Measurements from ENCODE around the gene PSMA6. TPM values are rescaled to one million over a fixed set of nuclear protein-coding genes. Genes with fewer than 3 reads are reported as not detected.
"Not testable (repeated sequence)": the region's sequence is repeated elsewhere in the genome, so short reads cannot be mapped to it uniquely, and the experiment has no call there.

PSMA6 gene
- total and polyA plus RNA-seq, 2 experiments from 2014 or later = 171 to 225 TPM

DNA sequence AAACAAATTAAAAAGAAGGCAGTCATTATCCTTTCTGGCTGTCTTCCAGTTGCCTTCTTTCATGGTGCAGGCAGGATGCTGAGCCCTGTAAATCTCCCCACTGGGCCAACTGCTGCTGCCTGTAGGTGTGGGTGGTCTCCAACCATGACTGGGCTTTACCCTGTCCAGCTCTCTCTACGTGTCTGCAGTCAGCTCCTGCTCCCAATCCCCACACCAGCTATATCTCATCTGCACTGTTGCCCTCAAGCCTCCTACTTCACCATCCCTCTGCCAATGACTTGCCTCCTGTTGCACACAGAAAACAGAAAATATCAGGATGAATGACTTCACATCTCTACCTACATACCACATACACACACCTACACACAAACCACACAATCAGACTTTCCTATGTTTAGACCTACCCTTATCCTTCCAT is 39.7 kb upstream of the PSMA6 start:
- in situ Hi-C loops (cut with MboI) = no loop called here
- TF ChIP-seq EZH2phosphoT487 (IDR thresholded peaks at IDR 0.05; ENCODE audit: insufficient read depth, low read depth) (no peak), EZH2 (IDR thresholded peaks at IDR 0.05; ENCODE audit: insufficient read depth, poor library complexity, severe bottlenecking) (no peak)

DNA sequence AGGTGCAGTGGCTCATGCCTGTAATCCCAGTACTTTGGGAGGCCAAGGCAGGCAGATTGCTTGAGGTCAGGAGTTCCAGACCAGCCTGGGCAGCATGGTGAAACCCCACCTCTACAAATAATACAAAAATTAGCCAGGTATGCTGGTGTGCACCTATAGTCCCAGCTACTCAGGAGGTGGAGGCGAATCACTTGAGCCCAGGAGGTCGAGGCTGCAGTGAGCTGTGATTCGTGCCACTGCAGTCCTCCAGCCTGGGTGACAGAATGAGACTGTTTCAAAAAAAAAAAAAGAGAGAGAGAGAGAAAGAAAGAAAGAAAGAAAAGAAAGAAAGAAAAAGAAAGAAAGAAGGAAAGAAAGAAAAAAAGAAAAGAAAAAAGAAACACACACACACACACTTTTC is 39.1 kb upstream of the PSMA6 start:
- H3K9me2 ChIP-seq (ENCODE audit: insufficient read depth); H4K20me1 ChIP-seq (ENCODE audit: insufficient read depth); in situ Hi-C loops (cut with MboI); H3K79me2 ChIP-seq (ENCODE audit: insufficient read depth); H3K27me3 ChIP-seq (replicated peaks; ENCODE audit: insufficient read depth); H3K4me2 ChIP-seq (ENCODE audit: unreplicated experiment); H3K27ac ChIP-seq; H3K9me3 ChIP-seq (ENCODE audit: low read depth); H3K4me3 ChIP-seq; H3K9ac ChIP-seq; H3K4me1 ChIP-seq (ENCODE audit: insufficient read depth); H3F3A ChIP-seq (ENCODE audit: insufficient read depth); H2AFZ ChIP-seq; H3K36me3 ChIP-seq (ENCODE audit: low read depth); DNase-seq: not testable (repeated sequence)
- WGBS, 2 experiments (ENCODE audit: low coverage in 1 of 2, low lambda C conversion rate in 2 of 2, missing lambda C conversion rate in 2 of 2) = 94 to 95% methylated on average over 3 of the region's 3 CpGs

More for the DNA sequence above, 39.7 kb upstream of the PSMA6 start:
- no peak overlapping the region for H2AFZ ChIP-seq
- no peak overlapping the region for H3K27ac ChIP-seq
- no peaks in the 10 kb centered on the region for H3K27me3 ChIP-seq (replicated peaks; ENCODE audit: insufficient read depth)
- no peaks in the 10 kb centered on the region for H3K9me2 ChIP-seq (ENCODE audit: insufficient read depth)
- H3K9me3 ChIP-seq (ENCODE audit: low read depth) = no peaks in the 10 kb centered on the region
- no peak overlapping the region for H3K9ac ChIP-seq
- H3K36me3 ChIP-seq (ENCODE audit: low read depth) = no peaks in the 10 kb centered on the region
- no peaks in the 10 kb centered on the region for H3K79me2 ChIP-seq (ENCODE audit: insufficient read depth)
- no peak for DNase-seq
- 48 to 57% methylated on average over 1 of the region's 1 CpG for WGBS, 2 experiments (ENCODE audit: low coverage in 1 of 2, low lambda C conversion rate in 2 of 2, missing lambda C conversion rate in 2 of 2)
- no peaks in the 10 kb centered on the region for H4K20me1 ChIP-seq (ENCODE audit: insufficient read depth)
- H3K4me1 ChIP-seq (ENCODE audit: insufficient read depth) = peaks cover 6% of the 10 kb centered on the region; the same call in 1 of the 2 replicates
- H3K4me2 ChIP-seq (ENCODE audit: unreplicated experiment) = no peak overlapping the region
- 0 out of 2 replicates have a peak, but pooled peaks cover 8% of the 10 kb centered on the region for H3F3A ChIP-seq (ENCODE audit: insufficient read depth)
- no peak overlapping the region for H3K4me3 ChIP-seq

DNA sequence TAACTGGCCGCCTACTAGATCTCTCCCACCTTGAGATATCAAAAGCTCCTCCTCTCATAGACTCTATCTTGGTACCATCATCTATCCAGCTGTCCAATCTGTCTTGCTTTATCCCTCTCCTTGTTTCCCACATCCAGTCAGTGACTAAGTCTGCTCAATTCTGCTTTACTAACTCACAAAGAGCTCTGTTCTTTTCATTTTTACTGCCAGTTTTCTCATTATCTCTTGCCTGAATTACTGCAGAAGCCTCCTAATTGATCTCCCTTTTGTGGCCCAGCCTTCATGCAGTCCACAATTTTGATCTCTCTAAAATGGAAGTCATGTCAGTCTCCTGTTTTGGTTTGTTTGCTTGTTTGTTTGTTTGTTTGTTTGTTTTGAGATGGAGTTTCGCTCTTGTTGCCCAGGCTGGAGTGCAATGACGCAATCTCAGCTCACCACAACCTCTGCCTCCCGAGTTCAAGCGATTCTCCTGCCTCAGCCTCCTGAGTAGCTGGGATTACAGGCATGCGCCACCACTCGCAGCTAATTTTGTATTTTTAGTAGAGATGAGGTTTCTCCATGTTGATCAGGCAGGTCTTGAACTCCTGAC is 38.1 kb upstream of the PSMA6 start:
- not testable (repeated sequence) for H3K36me3 ChIP-seq (ENCODE audit: low read depth); H3K9me2 ChIP-seq (ENCODE audit: insufficient read depth)
- 93 to 94% methylated on average over 7 of the region's 7 CpGs for WGBS, 2 experiments (ENCODE audit: low coverage in 1 of 2, low lambda C conversion rate in 2 of 2, missing lambda C conversion rate in 2 of 2)

DNA sequence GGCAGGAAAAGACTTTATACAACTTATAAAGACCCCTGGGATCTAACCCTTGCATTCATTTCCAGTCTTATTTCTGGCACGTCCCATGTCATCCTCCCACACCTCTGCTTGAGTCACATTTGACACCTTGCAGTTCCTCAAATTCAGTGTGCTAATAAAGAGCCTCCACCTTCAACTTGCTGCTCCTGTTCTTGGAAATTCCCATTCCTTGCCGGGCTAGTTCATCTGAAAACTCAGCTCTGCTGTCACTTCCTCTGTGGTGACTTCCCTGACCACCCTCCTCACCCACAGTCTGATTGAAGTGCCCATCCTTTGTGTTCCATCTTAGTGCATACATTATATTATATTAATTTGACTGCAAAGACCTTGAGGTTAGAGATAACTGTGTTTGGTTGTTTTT is 37.4 kb upstream of the PSMA6 start:
- TF ChIP-seq EZH2phosphoT487 (IDR thresholded peaks at IDR 0.05; ENCODE audit: insufficient read depth, low read depth) (no peak), EZH2 (IDR thresholded peaks at IDR 0.05; ENCODE audit: insufficient read depth, poor library complexity, severe bottlenecking) (no peak)
- Histone ChIP-seq H3K9me2 (ENCODE audit: insufficient read depth) (no peaks in the 10 kb centered on the region), H3K4me2 (ENCODE audit: unreplicated experiment) (no peak overlapping the region), H4K20me1 (ENCODE audit: insufficient read depth) (no peaks in the 10 kb centered on the region), H3K27ac (no peak overlapping the region), H3K9ac (no peak overlapping the region), H3K79me2 (ENCODE audit: insufficient read depth) (no peaks in the 10 kb centered on the region), H3K9me3 (ENCODE audit: low read depth) (no peaks in the 10 kb centered on the region), H3K4me1 (ENCODE audit: insufficient read depth) (no peaks in the 10 kb centered on the region), H2AFZ (no peak overlapping the region), H3K36me3 (ENCODE audit: low read depth) (no peaks in the 10 kb centered on the region), H3F3A (ENCODE audit: insufficient read depth) (no peaks in the 10 kb centered on the region), H3K27me3 (replicated peaks; ENCODE audit: insufficient read depth) (no peaks in the 10 kb centered on the region), H3K4me3 (no peak overlapping the region)
- in situ Hi-C loops (cut with MboI) = no loop called here
- no peak for DNase-seq
- WGBS, 2 experiments (ENCODE audit: low coverage in 1 of 2, low lambda C conversion rate in 2 of 2, missing lambda C conversion rate in 2 of 2) = 96 to 98% methylated on average over 2 of the region's 2 CpGs

More for the DNA sequence above, 38.1 kb upstream of the PSMA6 start:
- H3K79me2 ChIP-seq (ENCODE audit: insufficient read depth); H2AFZ ChIP-seq; H3K9ac ChIP-seq; H3K4me3 ChIP-seq; H3K27ac ChIP-seq; H3K4me2 ChIP-seq (ENCODE audit: unreplicated experiment); H3K9me3 ChIP-seq (ENCODE audit: low read depth); H4K20me1 ChIP-seq (ENCODE audit: insufficient read depth); H3F3A ChIP-seq (ENCODE audit: insufficient read depth); in situ Hi-C loops (cut with MboI); DNase-seq; H3K27me3 ChIP-seq (replicated peaks; ENCODE audit: insufficient read depth); H3K4me1 ChIP-seq (ENCODE audit: insufficient read depth): not testable (repeated sequence)

DNA sequence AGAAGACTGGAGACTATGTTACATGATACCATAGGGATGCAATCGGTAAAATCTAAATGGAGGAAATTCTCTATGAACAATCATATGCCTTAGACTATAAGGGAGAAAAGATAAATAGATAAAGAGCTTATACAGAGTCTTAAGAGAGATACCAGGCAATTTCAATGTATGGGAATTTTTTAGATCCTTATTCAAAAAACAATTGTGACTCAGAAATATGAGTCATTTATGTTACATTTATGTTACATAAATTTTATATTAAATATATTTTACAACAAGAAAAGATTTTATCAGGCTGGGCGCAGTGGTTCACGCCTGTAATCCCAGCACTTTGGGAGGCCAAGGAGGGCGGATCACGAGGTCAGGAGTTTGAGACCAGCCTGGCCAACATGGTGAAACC is 36.5 kb upstream of the PSMA6 start:
- WGBS, 2 experiments (ENCODE audit: low coverage in 1 of 2, low lambda C conversion rate in 2 of 2, missing lambda C conversion rate in 2 of 2) = 98 to 99% methylated on average over 5 of the region's 5 CpGs
- in situ Hi-C loops (cut with MboI) = no loop called here
- DNase-seq = no peak
- H3K9me3 ChIP-seq (ENCODE audit: low read depth) = no peaks in the 10 kb centered on the region
- no peak overlapping the region for H2AFZ ChIP-seq
- no peak overlapping the region for H3K4me3 ChIP-seq
- TF ChIP-seq EZH2phosphoT487 (IDR thresholded peaks at IDR 0.05; ENCODE audit: insufficient read depth, low read depth) = no peak
- TF ChIP-seq EZH2 (IDR thresholded peaks at IDR 0.05; ENCODE audit: insufficient read depth, poor library complexity, severe bottlenecking) = no peak
- no peaks in the 10 kb centered on the region for H4K20me1 ChIP-seq (ENCODE audit: insufficient read depth)
- no peaks in the 10 kb centered on the region for H3K4me1 ChIP-seq (ENCODE audit: insufficient read depth)
- no peak overlapping the region for H3K9ac ChIP-seq
- no peaks in the 10 kb centered on the region for H3K27me3 ChIP-seq (replicated peaks; ENCODE audit: insufficient read depth)
- no peaks in the 10 kb centered on the region for H3K79me2 ChIP-seq (ENCODE audit: insufficient read depth)
- H3K27ac ChIP-seq = no peak overlapping the region
- no peak overlapping the region for H3K4me2 ChIP-seq (ENCODE audit: unreplicated experiment)
- H3F3A ChIP-seq (ENCODE audit: insufficient read depth) = no peaks in the 10 kb centered on the region
- no peaks in the 10 kb centered on the region for H3K9me2 ChIP-seq (ENCODE audit: insufficient read depth)
- H3K36me3 ChIP-seq (ENCODE audit: low read depth) = no peaks in the 10 kb centered on the region

All from GM23248 (cell line).